GM19043 (cell line): ENCODE measurements around the gene MRE11.

Experiments
- ATAC-seq: cut with Tn5 transposase; IDR thresholded peaks from one replicate; pipeline ENCODE4 v1.9.1; 2021; ENCODE audit warnings: low read depth; ENCODE audit not compliant: unreplicated experiment

Gene MRE11

DNA sequence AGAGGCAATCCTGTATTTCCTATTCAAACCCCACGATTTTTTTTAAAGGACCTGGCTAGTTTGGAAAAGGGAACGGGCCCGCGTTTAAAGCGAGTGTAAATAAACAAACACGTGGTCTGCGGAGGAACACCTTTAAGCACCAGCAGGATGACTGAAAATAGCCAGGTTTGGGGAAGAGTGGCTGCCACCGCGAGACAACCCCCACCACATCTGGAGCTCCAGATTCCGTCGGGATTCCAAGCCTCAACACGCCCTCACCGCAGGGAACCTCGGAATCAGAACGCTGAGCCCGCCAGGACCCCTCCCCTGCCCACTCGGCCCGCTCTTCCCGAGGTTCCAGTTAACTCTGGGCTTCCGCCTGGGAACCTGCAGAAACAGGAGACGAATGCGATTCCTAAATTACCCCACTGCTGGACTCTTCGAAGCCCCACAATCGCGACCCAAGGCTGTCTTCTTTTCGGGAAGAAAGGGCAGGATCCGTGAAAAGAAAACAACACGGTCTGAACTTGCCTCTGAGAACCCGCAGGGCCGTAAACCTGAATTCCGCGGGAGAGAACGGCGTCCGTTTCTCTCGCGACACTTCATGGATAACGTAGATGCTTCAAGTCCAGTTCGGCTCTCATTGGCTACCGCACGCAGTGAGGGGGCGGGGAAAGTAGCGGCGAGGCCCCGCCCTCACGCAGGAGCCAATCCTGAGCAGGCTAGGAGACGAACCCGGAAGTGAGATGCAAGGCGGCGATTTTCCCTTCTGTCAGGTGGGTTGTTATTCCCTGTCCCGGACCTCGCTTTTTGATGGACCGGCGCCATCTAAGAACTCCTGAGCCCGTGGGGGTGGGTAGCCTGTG is at the start of gene MRE11, which contains the start of gene ANKRD49:
Gene MRE11, minus strand, starts transcription at position 564 of the 845 bp plus-strand sequence. CDS start 1,043 bp downstream, outside the sequence.
Gene ANKRD49, plus strand, starts transcription at position 704 of the 845 bp plus-strand sequence. CDS start 2,710 bp downstream, outside the sequence.
- ATAC-seq: peak; percentile 100

DNA sequence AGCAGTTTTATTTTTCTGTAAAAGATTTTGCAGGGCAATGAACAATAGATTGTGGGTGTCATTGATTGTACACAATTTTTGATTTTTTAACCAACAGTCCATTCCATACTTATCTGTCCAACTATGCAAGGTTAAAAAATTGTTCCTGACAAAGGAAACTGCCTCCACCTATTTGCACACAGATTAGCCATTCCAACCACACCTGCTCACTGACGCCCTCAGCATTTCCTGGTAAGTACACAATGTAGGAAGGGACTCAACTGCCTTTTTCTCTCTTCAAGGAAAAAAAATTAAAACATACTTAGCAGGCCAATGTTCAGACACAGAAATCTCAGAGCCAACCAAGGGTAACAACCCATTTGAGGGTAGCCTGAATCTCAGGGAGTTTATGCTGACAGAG is 45.8 kb upstream of the MRE11 start:
- no peak for ATAC-seq

DNA sequence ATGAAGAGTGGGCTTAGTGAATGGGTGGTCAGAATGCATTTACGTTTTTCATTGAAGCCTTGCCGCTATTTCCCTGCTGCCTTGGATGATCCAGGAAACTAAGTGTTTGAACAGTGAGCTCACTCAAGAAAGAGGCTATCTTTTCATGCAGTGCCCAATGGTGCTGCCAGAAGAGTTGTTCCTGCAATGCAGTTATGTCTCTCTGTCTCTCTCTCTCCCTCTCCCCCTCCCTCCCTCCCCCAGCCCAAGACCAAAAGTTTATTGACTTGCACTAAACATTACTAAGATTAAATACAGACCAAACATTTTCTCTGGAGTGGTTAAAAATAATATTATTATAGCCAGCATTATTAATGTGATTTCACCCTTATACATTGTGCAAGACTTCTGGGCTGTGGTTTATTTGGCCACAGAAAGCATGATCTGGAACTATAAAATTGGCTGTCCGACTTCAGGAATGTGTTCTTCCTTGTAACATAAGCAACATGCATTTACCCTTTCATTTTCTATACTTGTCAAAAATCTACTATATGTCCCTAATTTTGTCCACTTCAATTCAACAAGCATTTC is 43.5 kb upstream of the MRE11 start:
- no peak for ATAC-seq

DNA sequence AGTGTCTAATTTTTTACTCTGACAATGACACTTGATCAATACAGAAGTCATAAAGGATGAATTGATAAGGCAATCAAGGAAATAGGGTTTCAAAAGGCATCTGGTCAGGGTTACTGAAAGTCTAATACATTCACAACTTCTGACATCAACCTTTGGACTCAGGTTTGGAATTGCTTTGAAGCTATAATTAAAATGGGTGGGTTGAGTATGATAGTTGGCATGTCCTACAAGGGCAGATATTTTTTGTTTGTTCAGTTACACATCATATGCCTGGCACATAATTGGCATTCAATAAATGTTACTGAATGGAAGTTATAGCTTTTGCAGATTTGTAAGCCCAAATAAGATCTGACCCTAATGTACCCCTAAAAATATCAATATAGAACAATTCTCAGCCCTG is 42.7 kb upstream of the MRE11 start:
- no peak for ATAC-seq

DNA sequence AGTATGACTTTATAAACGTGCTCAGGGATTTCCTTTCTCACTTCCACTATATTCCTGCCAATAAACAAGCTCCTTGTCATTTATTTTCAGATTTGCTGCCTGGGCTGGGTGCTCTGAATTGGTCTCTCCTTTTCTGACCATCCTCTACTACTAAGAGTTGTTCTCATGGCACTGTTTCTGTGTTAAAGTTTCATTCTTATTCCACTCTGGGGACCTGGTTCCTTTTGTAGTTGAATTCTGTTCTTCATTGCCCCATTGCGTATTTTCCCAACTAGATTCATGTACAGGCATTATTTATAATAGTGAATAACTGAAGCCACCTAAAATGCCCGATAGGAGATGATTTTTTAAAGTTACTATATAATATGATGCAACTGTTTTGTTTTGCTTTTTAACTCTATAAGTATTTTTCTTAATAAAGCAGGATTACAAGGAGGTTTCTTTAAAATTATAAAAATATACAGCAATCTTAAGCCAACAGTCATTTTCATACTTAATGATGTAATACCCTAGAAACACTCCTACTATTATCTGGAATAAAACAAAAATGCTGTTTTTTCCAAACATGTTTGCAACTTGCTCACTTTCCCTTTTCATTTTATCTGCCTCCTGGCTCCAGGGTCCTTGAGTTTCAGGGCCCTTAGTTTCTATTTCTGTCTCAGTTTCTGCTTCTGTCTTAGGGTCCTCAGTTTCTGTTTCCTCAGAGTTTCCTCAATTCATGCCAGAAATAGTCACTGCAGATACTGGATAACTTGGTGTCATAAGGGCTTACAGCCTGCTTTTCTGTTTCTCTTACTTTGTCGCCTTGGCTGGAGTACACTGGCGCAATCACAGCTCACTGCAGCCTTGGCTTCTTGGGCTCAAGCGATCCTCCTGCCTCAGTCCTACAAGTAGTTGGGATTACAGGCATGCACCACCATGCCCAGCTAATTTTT is 40.3 kb upstream of the MRE11 start:
- ATAC-seq: no peak

DNA sequence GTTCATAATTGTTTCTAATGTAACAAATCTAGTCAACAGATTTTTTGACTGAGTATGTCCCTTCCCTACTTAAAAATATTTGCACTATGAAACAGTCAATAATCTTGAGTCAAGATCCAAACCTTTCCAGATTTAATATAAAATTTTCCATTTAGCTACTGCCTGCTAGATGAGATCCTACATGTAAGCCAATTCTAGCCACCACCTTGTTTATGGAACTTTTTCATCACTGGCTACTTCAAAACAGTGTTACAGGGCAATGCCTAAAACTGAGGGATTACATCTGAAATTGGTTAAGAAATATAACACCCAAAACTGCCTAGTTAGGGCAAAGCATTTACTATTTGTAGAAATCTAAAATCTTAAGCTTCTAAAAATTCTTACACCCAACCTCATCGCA is 39.6 kb upstream of the MRE11 start:
- ATAC-seq: no peak

DNA sequence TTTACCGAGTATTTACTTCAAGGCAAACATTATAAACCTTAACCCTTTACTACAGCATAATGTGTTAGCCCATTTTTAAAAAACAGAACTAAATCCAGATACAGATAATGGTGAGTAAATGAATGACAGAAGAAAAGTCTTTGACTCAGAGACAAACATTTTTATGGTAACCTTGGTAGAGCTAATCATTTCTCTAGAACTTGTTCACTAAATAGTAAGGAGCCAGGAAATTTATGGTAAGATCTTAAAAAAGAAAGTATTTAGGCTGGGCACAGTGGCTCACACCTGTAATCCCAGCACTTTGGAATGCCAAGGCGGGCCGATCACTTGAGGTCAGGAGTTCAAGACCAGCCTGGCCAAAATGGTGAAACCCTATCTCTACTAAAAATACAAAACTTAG is 38.6 kb upstream of the MRE11 start:
- no peak for ATAC-seq

DNA sequence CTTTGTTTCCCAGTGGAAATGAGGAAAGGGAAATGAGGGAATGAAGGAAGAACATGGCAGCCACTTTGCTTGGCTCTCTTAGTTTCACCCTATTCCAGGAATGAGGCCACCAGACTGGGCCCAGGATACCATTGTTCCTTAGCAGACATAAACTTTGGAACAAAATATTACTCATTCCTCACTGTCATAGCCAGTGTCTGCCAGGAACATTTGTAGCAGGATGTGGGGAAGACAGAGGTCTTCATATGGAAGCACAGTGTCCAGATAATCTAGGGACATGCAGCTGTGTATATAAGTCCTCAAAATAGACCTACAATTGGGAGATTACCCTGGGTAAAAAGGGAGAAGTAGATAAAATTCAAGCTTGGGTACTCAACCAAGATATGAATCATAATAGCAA is 34.9 kb upstream of the MRE11 start:
- ATAC-seq: no peak

DNA sequence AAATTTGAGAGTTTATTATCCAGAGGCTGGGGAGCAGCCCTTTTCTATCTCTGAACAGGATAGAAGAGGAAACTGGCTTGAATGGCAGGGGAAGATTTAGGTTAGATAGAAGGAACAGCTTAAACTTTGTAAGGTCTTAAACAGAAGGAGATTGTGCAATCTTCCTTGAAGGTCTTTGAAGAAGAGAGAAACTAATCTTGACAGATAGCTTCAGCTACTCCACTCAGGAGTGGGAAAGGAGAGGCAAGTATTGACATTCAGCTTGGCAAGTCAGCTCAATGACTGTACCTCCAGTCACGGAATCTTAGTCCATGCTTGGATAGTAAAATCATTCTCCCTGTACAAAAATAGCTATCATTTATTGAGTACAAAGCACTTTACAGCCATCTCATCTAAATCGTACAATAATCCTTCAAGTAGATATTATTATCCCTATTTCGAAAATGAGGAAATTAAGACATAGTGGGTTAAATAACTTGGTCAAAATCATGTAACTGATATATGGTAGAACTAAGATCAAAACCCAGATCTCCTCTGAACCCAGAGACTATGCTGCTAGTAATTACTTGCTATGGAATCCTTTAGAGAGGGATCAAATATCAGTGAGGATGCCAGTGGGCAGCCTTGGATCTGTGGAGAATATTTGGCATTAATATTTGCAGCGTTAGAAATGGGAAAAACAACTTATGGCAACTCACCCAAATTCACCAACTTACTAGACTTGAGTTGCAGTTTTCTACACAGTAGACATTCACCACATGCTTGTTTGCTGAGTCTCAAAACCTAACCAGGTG is 33.2 kb upstream of the MRE11 start:
- ATAC-seq: no peak

DNA sequence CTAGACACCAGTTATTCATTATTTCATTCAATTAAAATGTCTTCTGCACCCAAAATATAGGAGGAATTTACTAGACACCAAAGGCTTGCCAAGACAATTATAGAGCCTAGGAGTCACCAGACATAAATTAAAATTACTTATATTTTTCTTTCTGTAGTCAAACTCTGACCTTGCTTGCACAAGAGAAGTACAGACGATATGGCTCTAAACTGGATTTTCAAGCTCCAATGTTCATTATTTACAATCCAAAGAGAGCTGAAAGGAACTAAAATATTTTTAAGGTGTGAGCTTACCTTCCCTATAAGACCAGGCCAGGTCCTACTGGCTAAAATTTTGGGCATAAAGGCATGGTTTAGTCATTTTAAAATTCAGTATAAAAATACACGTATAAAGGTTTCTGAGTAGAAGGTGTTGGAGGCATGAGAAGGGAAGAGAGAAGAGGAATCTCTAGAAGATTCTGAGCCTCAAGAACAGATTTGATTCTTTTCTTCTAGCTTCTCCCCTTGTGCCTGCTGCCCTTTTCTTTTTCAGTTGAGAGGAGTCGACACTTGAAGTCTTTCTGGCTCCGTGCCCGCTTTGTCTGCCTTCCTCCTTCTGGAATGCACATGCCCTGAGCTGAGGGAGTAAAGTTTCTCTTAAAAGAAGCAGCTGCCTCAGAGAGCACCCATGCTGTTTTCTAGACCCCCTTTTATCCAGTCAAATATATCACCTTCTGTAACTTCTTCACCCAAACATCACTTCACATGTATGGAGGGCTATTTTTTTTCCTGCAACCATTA is 32.1 kb upstream of the MRE11 start:
- no peak for ATAC-seq

DNA sequence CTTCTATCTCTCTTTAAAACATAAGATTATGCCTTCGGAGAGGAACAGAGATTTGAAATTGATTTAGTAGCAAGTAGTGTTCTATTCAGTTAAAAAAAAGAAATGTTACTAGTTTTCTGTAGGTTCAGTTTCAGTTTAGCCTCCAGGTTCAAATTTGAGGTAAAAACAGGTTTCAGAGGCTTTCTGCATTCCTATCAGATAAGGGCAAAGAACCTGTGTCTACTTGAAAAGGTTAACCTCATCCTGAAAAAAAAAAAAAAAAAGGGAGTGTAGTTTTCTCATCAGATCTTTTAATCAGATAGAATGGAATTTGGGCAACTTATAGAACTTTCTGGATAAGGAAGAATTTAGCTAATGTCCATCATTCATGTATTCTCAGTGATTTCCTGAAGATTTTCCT is 30.7 kb upstream of the MRE11 start:
- no peak for ATAC-seq

DNA sequence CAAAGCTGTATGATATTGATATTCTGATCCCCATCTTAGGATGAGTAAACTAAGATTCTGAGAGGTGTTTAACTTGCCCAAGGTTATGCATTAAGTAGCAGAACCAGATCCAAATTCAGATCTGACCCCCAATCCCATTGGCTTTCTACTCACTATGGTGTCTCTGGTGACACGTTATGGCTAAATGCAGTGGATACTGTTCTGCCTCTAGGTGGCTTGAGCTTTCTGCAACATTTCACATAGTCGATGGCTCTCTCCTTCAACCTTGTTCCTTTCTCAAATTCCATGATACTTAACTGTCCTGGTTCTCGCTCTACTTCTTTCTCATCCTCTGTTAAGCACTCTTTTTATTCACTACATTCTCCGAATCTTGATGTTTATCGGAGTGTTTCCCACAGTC is 28.0 kb upstream of the MRE11 start:
- no peak for ATAC-seq

DNA sequence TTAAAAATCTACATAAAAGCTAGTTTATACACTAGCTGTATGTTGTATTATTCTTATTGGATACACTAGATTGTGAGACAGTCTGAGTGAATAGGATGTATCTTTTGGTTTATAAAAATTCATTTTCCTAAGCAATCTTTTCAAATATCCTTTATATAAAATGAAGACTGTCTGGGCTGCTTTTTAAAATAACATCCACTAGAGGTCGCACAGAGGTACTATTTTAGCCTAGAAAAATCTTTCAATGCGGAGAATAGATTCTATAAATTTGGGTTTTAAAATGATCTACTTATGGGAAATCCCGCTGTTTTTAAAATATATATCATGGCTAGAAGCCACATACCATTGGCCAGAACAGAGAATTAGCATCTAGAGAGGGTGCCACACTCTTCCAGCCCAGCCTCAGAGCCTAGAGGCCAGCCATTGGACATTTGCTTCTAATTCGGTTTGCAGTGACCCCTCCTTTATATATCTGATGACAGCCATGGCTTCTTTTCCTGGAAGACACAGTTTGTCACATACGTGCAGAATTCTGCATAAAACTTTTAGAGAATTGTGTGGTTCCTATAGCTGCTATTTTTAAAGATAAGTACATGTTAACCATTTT is 25.9 kb upstream of the MRE11 start:
- peak; percentile 55 for ATAC-seq

DNA sequence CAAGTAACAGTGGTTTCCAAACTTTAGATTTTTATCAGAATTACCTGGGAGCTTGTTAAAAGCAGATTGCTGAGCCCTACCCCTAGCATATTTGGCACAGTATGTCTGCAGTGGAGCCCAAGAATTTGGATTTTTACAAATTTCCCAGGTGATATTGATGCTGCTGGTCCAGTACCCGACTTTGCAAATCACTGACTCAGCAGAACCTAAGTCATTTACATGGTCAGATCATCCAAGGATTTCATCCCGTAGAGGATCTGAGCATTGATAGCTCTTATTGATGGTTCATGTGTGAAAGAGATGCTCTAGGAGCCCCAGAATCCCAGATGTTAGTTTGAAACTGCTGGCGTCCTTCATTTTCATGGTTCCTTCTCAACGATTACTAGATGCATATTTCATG is 24.7 kb upstream of the MRE11 start:
- ATAC-seq: no peak

DNA sequence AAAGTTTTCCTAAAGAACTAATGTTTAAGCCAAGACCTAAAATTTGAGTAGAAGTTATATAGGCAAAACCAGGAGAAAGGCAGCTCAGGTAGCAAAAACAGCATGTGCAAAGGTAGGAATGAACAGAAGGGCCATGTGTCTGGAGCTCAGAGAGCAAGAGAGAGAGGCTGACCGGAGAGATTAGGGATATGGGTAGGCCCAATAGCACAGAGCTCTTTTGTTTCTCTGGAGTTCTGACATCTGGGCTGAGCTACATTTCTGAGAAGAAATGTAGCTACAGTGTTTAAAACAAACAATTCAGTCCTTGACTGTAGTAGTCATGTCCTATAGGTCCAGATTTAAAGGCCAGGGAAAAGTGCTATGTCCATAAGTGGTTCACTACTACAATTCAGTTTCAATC is 23.1 kb upstream of the MRE11 start:
- no peak for ATAC-seq

DNA sequence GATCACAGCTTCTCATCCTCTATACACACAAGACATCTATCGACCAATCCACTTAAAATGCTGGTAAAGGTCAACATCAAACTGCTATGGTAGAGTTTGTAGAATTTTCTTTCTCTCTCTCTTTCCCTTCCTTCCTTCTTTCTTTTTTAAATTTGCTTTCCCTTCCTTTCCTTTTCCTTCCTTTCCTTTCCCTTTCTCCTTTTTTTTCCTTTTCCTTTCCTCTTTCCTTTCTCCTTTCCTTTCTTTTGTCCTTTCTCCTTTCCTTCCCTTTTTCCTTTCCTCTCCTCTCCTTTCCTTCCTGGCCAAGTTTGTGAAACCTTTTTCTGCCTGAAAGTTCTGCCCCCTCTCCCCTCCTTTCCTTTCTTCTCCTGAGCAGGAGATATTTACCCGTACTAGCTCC is 21.8 kb upstream of the MRE11 start:
- ATAC-seq: no peak

DNA sequence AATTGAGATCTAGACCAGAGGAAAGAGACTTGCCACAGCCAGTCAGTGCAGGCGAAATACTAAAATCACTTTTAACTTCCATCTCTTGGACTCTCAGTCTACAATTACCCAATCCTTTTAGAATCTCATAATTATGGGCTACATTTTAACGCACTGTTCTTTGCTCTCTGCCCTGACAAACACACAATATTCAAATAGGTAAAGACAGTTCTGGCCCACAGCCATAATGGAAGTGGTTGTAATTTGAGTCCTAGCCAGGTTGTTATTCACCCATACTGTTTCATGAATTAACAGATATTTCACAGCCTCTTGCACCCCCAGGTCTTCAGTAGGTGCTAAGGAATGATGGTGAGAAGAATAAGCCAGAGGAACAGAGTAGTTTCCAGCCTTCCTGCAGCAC is 19.4 kb upstream of the MRE11 start:
- peak; percentile 46 for ATAC-seq

DNA sequence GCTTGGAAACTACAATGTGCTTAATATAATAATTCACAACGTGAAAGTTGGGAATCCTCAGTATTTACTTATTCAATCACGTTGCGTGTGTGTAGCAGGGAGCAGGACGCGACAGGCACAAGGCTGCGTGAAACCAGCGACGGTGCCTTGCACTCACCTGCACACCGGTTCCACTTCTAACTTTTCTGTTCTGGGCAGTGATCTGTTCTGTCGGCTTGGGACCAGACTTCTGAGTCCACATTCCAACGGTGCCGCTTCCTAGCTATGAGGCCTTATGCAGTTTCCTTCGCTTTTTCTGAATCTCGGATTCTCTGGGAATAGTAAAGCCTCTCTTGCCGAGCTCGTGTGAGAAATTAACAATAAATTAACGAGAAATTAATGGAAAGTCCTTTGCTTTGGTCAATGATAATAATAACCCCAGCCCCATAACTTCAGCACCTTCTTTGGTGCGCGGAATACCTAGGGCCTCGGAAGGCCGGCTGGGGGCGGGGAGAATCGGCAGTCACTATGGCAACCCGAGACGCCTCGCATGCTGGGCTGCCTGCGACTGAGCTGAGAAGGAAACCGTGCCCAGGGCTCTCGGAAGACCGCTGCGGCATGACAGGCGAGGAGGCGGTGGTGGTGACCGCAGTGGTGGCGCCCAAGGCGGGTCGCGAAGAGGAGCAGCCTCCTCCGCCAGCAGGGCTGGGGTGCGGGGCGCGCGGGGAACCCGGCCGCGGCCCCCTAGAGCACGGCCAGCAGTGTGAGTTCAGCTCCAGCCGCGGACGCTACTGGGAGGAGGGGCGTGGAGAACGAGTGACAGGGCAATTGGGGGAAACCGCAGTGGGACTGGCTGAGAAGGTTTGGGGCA is 18.5 kb upstream of the MRE11 start, which contains the start of gene C11orf97:
Gene C11orf97, plus strand, starts transcription at position 530 of the 850 bp plus-strand sequence. Its CDS starts 68 bp downstream, at position 598.
- peak; percentile 80 for ATAC-seq
